Endodermal cell (in vitro differentiated cells): ENCODE measurements around the gene TAOK2. TPM values are rescaled to one million over a fixed set of nuclear protein-coding genes. Genes with fewer than 3 reads are reported as not detected.
A peak's percentile ranks its signal among the peaks of the same experiment; 100 is the strongest.

ENCODE experiments used
- DNase-seq: peaks from one replicate; pipeline ENCODE4 v3.0.0-alpha.2; 2017
- H3K27ac ChIP-seq: 2 replicates; pipeline ENCODE4 v1.5.1; 2013; ENCODE audit warnings: mild to moderate bottlenecking, low read depth, low read length, moderate library complexity
- H3K27me3 ChIP-seq: 2 replicates; pipeline ENCODE4 v1.6.1; 2013; ENCODE audit warnings: mild to moderate bottlenecking, low read length, moderate library complexity; ENCODE audit not compliant: insufficient read depth, control insufficient read depth, poor library complexity, severe bottlenecking
- H3K36me3 ChIP-seq: 2 replicates; pipeline ENCODE4 v1.7.0; 2013; ENCODE audit warnings: mild to moderate bottlenecking, low read length, moderate library complexity; ENCODE audit not compliant: control insufficient read depth, insufficient read depth
- H3K4me1 ChIP-seq: one replicate; pipeline ENCODE4 v1.7.0; 2013; ENCODE audit warnings: low read length; ENCODE audit not compliant: control insufficient read depth, insufficient read depth
- H3K4me3 ChIP-seq: 2 replicates; pipeline ENCODE4 v1.5.1; 2013; ENCODE audit warnings: mild to moderate bottlenecking, low read length, moderate library complexity
- H3K9ac ChIP-seq: 2 replicates; pipeline ENCODE4 v1.6.1; 2013; ENCODE audit warnings: mild to moderate bottlenecking, low read length, moderate library complexity; ENCODE audit not compliant: poor library complexity, severe bottlenecking; ENCODE audit errors: extremely low read depth
- H3K9me3 ChIP-seq: 2 replicates; pipeline ENCODE4 v1.6.1; 2013; ENCODE audit warnings: mild to moderate bottlenecking, low read length, moderate library complexity; ENCODE audit not compliant: control insufficient read depth
- H3K27ac Mint-ChIP-seq: 2 replicates; pipeline ENCODE4 v1.8.0; 2020; ENCODE audit warnings: mixed read lengths
- H3K27me3 Mint-ChIP-seq: 2 replicates; pipeline ENCODE4 v1.8.0; 2021; ENCODE audit warnings: mild to moderate bottlenecking, mixed read lengths; ENCODE audit not compliant: insufficient read depth
- H3K36me3 Mint-ChIP-seq: 2 replicates; pipeline ENCODE4 v1.8.0; 2020; ENCODE audit warnings: low read depth, mixed read lengths
- H3K4me1 Mint-ChIP-seq: 2 replicates; pipeline ENCODE4 v1.8.0; 2020; ENCODE audit warnings: mixed read lengths
- H3K4me3 Mint-ChIP-seq: 2 replicates; pipeline ENCODE4 v1.8.0; 2020; ENCODE audit warnings: mild to moderate bottlenecking, moderate library complexity, mixed read lengths
- H3K9me3 Mint-ChIP-seq: 2 replicates; pipeline ENCODE4 v1.8.0; 2020; ENCODE audit warnings: mild to moderate bottlenecking, mixed read lengths
- CTCF ChIP-seq: fragments of 200-600 bp; sonication (generic); conservative IDR thresholded peaks from 2 replicates; pipeline ENCODE4 v1.5.0; 2021; ENCODE audit warnings: antibody characterized with exemption, mild to moderate bottlenecking
- WGBS, 2 experiments: methylation state at CpG; one replicate each; pipeline versions ENCODE4 v1.1.5 to v1.1.7; 2013; ENCODE audit warnings: missing lambda C conversion rate in 2 of 2, mixed read lengths in 1 of 2; ENCODE audit not compliant: insufficient coverage in 1 of 2, insufficient read length in 1 of 2; 5-methylcytosine and 5-hydroxymethylcytosine counted together
- total RNA-seq, 2 donors: library from RNA; stranded (reverse); fragmentation: NEBNext Ultra II Directional in 1 of 2; extraction: Animal tissue kit (Norgen Biotek cat#: 25700) in 1 of 2; gene quantifications; 2 replicates in 1 of 2; 3 replicates in 1 of 2; pipeline ENCODE4 v1.2.1, GENCODE V29; 2021

TAOK2 gene
- total RNA-seq, 2 donors from 2014 or later = 44.6 to 50.2 TPM

- Histone ChIP-seq H3K9me3 (no peaks in the 10 kb centered on the region), H3K4me1 (peaks cover 7% of the 10 kb centered on the region), H3K27me3 (no peaks in the 10 kb centered on the region), H3K9ac (no peak overlapping the region), H3K4me3 (no peak overlapping the region), H3K27ac (no peak overlapping the region), H3K36me3 (no peaks in the 10 kb centered on the region)
- Mint-ChIP-seq H3K4me3 (no peak overlapping the region), H3K36me3 (no peaks in the 10 kb centered on the region), H3K27ac (no peak overlapping the region), H3K9me3 (peaks cover 1% of the 10 kb centered on the region), H3K27me3 (no peaks in the 10 kb centered on the region), H3K4me1 (peaks cover 7% of the 10 kb centered on the region)
- DNase-seq = no peak
- no peak for TF ChIP-seq CTCF
- 86 to 91% methylated on average over 3 to 4 of the region's 4 CpGs for WGBS, 2 experiments
These were observed 22.7 kb upstream of the TAOK2 start for GRCh38 chr16:29950806-29951461.

GRCh38 chr16:29951625-29952365 lies 21.9 kb upstream of the TAOK2 start:
- Histone ChIP-seq H3K9me3 (no peaks in the 10 kb centered on the region), H3K4me1 (peaks cover 7% of the 10 kb centered on the region), H3K9ac (no peak overlapping the region), H3K27ac (no peak overlapping the region), H3K27me3 (no peaks in the 10 kb centered on the region), H3K36me3 (no peaks in the 10 kb centered on the region), H3K4me3 (no peak overlapping the region)
- DNase-seq = peak; percentile 77
- Mint-ChIP-seq H3K36me3 (no peaks in the 10 kb centered on the region), H3K27ac (no peak overlapping the region), H3K9me3 (peaks cover 1% of the 10 kb centered on the region), H3K27me3 (no peaks in the 10 kb centered on the region), H3K4me1 (peaks cover 7% of the 10 kb centered on the region), H3K4me3 (no peak overlapping the region)
- peak; percentile 62 for TF ChIP-seq CTCF
- WGBS, 2 experiments = 87 to 88% methylated on average over 8 of the region's 8 CpGs

- no peak overlapping the region for H3K27ac Mint-ChIP-seq
- no peak for TF ChIP-seq CTCF
- peaks cover 2% of the 10 kb centered on the region for H3K9me3 Mint-ChIP-seq
- H3K36me3 Mint-ChIP-seq = peaks cover 6% of the 10 kb centered on the region
- H3K4me3 Mint-ChIP-seq = no peak overlapping the region
- Histone ChIP-seq H3K9ac (no peak overlapping the region), H3K4me1 (peaks cover 9% of the 10 kb centered on the region), H3K4me3 (no peak overlapping the region), H3K27me3 (no peaks in the 10 kb centered on the region), H3K27ac (no peak overlapping the region), H3K36me3 (no peaks in the 10 kb centered on the region), H3K9me3 (no peaks in the 10 kb centered on the region)
- H3K4me1 Mint-ChIP-seq = peaks cover 13% of the 10 kb centered on the region
- no peak for DNase-seq
- H3K27me3 Mint-ChIP-seq = peaks cover 2% of the 10 kb centered on the region
- WGBS, 2 experiments = 95 to 100% methylated on average over 2 to 4 of the region's 5 CpGs
These were observed 14.9 kb upstream of the TAOK2 start for GRCh38 chr16:29958756-29959155.
